HG02763 (cell line): ENCODE results near the gene ABI2.
"Not testable (repeated sequence)": the region's sequence is repeated elsewhere in the genome, so short reads cannot be mapped to it uniquely, and the experiment has no call there.

Experiments
- ATAC-seq: cut with Tn5 transposase; IDR thresholded peaks from one replicate; pipeline ENCODE4 v1.9.1; 2021; ENCODE audit warnings: mild to moderate bottlenecking, moderate library complexity; ENCODE audit not compliant: unreplicated experiment

ABI2 gene

GRCh38 chr2:203418271-203418670, 90.1 kb downstream of the ABI2 start:
- no peak for ATAC-seq

GRCh38 chr2:203427061-203427460, 98.9 kb downstream of the ABI2 start:
- no peak for ATAC-seq

- ATAC-seq = not testable (repeated sequence)
Measured at GRCh38 chr2:203429643-203430042, 101.4 kb downstream of the ABI2 start.

GRCh38 chr2:203431391-203432185, 103.4 kb downstream of the ABI2 start:
- ATAC-seq = no peak

- no peak for ATAC-seq
Measured at GRCh38 chr2:203432811-203433210, 104.6 kb downstream of the ABI2 start.

DNA sequence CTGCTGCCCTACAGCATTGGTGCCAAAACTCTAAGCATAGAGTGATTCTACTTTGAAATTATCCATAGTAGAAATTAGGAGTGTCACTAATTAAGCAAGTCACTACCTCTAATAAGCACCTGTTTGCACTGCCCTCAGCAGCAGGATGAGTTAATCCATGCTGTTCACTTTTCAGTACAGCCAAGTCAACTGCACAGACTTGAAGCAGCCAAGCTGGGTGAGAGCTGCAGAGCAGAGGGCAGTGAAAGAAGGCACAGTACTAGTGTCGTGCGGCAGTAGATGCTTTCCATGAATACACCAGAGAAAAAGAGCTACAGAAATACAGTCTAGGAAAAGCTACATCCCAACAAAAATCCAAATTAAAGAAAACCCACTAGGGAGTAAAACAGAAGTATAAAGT, 108.3 kb downstream of the ABI2 start:
- ATAC-seq = no peak

GRCh38 chr2:203437511-203437910, 109.3 kb downstream of the ABI2 start:
- ATAC-seq = no peak

DNA sequence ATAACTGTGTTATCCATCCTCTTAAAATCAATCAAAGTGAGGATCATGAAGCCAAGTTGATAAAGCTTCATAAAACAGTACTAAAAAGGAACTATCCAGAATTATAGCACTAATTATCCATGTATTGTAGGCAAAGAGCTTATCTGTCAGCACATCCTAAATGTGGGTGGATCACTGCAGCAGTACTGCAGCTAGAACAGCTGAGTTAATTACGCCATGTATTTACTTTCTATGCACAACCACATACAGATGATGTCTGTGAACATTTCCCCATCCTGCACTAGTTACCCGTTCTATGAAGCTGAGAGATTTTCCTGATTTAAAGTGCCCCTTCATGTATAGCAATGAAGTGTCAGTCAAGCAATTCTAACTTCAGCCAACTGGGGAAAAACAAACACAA, 110.3 kb downstream of the ABI2 start:
- ATAC-seq = no peak

- ATAC-seq = no peak
Measured at GRCh38 chr2:203440671-203441070, 112.5 kb downstream of the ABI2 start.

DNA sequence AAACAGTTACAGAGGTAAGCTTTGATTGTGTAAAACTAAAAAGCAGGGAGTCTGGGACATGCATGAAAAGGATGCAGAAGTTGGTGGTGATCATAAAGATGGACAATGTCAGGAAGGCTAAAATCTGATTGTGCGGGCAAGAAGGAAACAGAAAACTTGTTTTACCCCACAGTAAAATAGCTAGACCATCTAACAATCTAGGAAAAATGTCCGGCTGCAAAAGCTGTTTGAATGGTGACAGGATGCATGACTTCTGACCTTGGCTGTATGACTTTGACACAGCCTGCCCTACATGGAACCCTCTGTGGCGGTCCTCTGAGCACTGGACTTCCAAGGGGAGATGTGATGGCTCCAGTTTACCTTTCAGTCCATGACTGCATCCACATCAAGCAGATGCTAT, 113.3 kb downstream of the ABI2 start:
- ATAC-seq = no peak

DNA sequence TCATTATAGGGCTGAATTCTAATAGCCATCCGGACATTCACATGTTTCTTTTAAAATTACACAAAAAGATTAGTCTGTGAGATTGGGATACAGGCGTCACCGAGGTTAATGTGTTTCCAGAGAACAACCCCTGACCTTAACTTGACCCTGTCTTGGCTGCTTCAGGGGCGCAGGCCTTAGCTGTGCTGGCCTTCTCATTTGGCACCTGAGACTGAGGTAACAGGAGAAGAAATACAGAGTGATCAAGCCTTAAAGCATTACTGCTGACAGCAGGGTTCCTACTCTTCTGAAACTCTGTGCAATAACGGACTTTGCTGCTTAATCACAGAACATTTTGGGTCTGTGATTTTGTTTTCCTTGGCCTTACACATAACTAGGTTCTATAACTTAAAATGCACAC, 114.3 kb downstream of the ABI2 start:
- ATAC-seq = no peak

DNA sequence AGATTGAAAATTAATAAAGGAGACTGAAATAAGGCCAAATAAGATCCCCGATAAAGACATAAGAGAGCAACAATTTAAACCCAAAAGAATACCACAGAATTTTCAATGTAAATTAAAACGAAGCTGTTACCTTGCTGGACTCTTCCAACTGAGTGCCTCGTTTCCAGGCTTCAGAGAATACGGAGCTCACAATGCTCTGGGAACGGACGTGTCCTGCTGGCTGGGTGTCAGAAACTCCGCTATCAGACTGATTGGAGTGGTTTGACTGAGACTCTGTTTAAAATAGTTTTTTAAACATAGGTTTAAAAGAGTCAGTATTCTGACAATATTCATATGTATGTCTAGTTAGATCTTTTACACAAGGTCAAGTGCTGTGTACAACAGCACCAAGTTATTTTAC, 116.5 kb downstream of the ABI2 start:
- ATAC-seq = no peak

DNA sequence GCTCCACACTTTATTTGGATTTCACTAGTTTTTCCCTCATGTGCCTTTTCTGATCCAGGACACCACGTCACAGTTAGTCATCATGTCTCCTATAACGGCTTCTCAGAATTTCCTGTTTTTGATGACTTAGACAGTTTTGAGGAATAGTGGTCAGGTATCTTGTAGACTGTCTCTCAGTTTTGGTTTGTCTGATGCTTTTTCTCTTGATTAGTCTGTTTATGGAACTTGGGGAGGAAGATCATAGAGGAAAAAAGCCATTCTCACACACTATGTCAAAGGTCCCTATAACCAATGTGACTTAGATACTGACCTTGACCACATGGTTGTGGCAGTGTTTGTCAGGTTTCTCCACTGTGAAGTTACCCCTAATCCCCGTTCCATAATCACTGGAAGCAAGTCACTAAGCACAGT, 117.9 kb downstream of the ABI2 start:
- ATAC-seq = no peak

DNA sequence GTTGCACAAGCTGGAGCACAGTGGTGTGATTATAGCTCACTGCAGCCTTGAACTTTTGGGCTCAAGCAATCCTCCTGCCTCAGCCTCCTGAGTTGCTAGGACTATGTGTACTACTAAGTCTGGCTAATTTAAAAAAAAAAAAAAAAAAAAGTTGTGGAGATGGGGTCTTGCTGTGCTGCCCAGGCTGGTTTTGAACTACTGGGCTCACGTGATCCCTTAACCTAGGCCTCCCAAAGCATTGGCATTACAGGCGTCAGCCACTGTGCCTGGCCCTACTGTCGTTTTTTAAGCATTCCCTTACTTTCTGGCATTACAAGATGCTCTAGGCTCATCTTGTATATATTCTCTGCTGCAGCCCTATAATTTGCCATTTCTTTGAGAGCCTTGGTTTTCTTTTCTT, 118.6 kb downstream of the ABI2 start:
- ATAC-seq = no peak

GRCh38 chr2:203450561-203450960, 122.4 kb downstream of the ABI2 start:
- ATAC-seq = no peak

- no peak for ATAC-seq
Measured at GRCh38 chr2:203451011-203451410, 122.8 kb downstream of the ABI2 start.

GRCh38 chr2:203451689-203452088, 123.5 kb downstream of the ABI2 start:
- no peak for ATAC-seq

- ATAC-seq = no peak
Measured at GRCh38 chr2:203453858-203454451, 125.8 kb downstream of the ABI2 start.

- ATAC-seq = no peak
Measured at GRCh38 chr2:203455209-203455608, 127.0 kb downstream of the ABI2 start.

GRCh38 chr2:203461746-203462145, 133.6 kb downstream of the ABI2 start:
- no peak for ATAC-seq

DNA sequence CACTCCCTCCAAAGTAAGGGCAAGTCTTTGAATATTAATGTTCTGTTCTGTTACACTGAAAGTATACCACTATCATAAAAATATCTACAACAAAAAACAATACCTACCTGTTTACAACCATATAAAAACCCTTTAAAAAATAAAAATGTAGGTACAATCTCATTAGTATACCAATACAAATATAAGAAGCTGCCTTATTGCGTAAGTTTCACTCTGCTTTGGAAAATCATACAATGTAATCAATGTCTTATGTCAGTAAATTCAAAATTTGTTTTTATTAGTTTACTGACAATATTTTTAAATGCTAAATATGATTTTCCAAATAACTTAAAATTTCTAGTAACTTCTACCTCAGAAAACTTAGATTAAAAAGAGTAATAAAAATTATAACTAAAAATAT, 134.1 kb downstream of the ABI2 start:
- no peak for ATAC-seq

GRCh38 chr2:203463266-203463678, 135.1 kb downstream of the ABI2 start:
- no peak for ATAC-seq

DNA sequence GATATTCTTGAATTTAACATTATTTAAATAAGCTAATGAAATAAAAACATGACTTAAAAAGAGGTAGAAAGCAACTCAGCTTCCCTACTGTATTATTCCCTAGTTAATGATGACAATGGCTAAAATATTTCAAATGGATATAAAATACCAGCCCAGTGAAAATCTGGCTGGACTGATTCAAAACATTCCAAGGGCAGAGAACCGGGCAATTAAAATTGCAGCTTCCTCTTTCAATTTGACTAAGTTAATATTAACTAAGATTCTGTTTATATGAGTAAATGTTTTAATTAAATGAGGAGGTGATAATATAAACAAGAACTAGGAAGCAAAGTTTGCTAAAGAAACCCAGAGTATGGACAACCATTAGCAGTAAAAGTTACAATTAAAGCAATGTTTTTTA, 141.4 kb downstream of the ABI2 start:
- ATAC-seq = no peak
